AG10803 (cell line): Measurements from ENCODE around the gene CACNA2D1.
A peak's percentile ranks its signal among the peaks of the same experiment; 100 is the strongest.

Experiments
- DNase-seq: peaks from one replicate; pipeline ENCODE4 v3.0.0; 2010; ENCODE audit warnings: low read depth
- H3K4me3 ChIP-seq: 2 replicates; pipeline ENCODE4 v1.5.1; 2011; ENCODE audit warnings: mild to moderate bottlenecking, low read length, control low read depth
- TF ChIP-seq, protein P1 (sequence below): conservative IDR thresholded peaks from 2 replicates; pipeline ENCODE4 v1.5.1; 2011; ENCODE audit warnings: mild to moderate bottlenecking, low read length, control low read depth, inconsistent platforms

Gene CACNA2D1

DNA sequence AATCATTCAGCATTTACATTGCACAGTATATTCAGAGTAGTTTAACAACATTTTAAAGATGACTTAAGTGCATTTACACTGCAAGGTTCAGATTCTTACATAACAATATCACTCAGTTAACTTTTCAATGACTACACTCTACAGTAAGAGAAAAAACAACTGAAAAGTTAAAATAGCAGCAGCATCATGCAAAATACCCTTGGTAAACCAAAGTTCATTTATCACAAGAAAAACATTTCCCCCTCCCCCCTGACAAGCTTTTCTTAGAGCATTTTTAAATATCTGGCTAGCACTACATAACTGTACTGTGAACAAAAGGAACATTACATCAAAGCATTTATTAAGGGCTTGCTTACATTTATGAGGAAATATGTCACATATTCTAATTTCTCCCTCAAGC is 494.3 kb downstream of the CACNA2D1 start:
- H3K4me3 ChIP-seq: no peak overlapping the region
- TF ChIP-seq, protein P1, sequence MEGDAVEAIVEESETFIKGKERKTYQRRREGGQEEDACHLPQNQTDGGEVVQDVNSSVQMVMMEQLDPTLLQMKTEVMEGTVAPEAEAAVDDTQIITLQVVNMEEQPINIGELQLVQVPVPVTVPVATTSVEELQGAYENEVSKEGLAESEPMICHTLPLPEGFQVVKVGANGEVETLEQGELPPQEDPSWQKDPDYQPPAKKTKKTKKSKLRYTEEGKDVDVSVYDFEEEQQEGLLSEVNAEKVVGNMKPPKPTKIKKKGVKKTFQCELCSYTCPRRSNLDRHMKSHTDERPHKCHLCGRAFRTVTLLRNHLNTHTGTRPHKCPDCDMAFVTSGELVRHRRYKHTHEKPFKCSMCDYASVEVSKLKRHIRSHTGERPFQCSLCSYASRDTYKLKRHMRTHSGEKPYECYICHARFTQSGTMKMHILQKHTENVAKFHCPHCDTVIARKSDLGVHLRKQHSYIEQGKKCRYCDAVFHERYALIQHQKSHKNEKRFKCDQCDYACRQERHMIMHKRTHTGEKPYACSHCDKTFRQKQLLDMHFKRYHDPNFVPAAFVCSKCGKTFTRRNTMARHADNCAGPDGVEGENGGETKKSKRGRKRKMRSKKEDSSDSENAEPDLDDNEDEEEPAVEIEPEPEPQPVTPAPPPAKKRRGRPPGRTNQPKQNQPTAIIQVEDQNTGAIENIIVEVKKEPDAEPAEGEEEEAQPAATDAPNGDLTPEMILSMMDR: no peak

DNA sequence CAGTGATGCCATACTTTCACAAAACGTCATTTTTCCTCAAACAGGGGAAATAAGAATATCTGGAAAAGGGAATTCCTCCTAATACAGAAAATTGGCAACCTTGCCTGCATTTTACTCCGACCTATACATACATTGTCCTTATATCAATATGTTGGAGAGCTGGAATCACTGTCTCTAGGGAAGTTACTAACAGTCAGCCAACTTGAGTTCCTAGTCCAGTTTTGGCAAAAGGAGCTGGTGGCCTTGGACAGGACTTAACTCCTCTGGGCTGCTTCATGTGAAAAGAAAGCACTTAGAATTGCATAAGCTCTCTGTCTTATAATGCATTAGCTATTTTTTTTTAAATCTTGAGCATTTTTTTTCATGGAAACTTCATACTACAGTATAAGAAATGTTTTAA is 499.5 kb downstream of the CACNA2D1 start:
- H3K4me3 ChIP-seq: no peak overlapping the region
- TF ChIP-seq, protein P1: no peak
- DNase-seq: no peak

More for the DNA sequence above, 494.3 kb downstream of the CACNA2D1 start:
- no peak for DNase-seq

DNA sequence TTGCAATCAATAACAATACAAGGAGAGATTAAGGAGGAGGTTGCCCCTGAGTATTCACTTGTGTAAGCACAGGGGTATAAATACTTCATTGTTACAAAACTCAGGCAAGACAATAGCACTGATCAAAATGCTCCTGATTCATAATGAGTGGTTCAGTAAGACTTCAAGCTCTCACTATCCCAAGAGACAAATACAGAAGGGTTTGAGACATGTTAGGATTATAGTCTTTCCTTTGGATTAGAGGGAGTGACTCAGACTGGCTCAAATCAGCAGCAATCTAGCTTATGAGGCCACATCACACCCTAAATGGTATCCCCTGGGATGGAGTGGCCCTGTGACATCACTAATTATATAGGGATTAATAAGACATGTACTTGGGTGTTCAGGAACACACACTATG is 506.5 kb downstream of the CACNA2D1 start:
- no peak overlapping the region for H3K4me3 ChIP-seq
- TF ChIP-seq, protein P1: no peak
- no peak for DNase-seq

DNA sequence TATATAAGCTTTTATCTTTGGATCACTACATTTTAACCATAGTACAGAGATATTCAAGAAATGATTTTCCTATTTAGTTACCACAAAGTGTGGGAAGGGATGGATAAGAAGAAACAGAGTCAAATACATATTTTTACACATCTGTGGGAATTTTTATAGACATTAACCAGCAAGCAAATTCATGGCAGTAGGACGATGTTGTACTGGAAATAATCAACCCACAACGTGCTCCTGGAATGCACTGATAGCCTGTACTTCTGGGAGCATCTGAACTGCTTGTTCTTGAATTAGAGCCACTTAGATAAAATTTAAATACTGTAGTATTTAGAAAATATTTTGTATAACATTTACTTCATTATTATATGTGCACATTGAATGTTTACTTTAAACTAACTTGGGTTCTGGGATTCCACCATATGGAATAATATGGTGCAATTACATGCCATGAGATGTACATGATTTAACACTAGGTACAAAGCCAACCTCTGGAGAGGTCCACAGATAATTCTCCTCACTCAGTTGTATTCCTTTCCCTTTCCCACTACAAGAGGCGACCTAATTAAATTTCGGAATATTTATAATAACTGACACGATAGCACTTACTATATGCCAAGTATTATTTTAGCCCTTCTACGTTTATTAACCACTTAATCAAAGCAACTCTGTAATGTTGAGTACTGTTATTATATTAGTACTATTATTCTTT is 508.8 kb downstream of the CACNA2D1 start:
- TF ChIP-seq, protein P1: no peak
- H3K4me3 ChIP-seq: no peak overlapping the region
- no peak for DNase-seq

DNA sequence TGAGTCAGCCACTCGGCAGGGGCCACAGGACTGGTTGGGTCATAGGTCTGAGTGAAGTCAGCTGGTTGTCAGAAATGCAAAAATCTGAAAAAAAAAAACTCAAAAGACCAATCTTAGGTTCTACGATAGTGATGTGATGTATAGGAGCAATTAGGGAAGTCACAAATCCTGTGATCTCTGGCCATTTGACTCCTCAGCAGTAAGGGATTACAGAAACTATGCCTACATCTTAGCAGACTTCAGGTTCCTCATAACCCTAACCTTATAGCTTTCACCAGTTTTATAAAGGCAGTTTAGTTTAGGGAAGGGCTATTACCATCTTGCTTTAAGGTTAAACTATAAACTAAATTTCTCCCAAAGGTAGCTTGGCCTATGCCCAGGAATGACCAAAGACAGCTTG is 510.6 kb downstream of the CACNA2D1 start:
- TF ChIP-seq, protein P1: no peak
- DNase-seq: no peak

DNA sequence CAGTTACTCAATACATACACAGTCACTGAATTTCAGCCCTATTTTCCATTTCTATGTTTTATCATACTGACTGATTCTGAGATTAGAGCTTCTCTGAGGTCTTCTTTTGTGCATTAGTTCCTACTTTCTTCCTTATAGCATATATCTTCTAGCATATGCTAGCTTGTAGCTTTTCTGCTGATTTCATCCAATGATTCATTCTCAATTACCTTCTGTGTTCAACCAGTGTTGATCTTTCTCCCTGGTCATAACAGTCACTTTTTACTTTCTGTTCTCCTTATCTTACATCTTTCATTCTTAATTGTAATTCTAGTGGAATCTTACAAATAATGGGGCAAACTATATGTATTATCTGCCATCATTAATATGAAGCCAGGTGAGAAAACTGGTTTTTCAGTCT is 514.2 kb downstream of the CACNA2D1 start:
- no peak overlapping the region for H3K4me3 ChIP-seq
- DNase-seq: no peak

More for the DNA sequence above, 510.6 kb downstream of the CACNA2D1 start:
- H3K4me3 ChIP-seq: no peak overlapping the region

DNA sequence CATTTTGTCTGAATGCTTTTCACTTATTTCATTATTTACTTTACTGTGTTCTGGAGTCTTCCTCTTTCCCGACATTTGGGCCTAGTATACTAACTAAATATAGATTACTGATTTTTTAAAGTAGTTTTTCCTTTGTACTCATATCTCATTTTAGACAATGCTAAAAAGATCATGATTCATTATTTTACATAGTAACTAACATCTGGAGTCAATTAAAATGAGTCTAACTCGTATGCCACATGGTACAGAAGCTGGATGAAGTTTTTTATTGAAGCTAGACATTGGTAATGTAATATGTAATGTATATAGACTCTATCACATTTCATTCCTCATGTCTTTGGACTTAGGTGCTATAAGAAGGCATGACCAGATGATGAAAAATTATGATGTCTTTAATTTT is 517.4 kb downstream of the CACNA2D1 start:
- DNase-seq: peak; percentile 16
- TF ChIP-seq, protein P1: no peak
- no peak overlapping the region for H3K4me3 ChIP-seq

More for the DNA sequence above, 514.2 kb downstream of the CACNA2D1 start:
- TF ChIP-seq, protein P1: no peak
